ENCODE data around the gene SLC39A2.

SLC39A2 gene

GRCh38 chr14:21047378-21047781 is 48.3 kb downstream of the SLC39A2 start:
- DNase-seq (ENCODE audit: low read depth) = peak; percentile 47

DNA sequence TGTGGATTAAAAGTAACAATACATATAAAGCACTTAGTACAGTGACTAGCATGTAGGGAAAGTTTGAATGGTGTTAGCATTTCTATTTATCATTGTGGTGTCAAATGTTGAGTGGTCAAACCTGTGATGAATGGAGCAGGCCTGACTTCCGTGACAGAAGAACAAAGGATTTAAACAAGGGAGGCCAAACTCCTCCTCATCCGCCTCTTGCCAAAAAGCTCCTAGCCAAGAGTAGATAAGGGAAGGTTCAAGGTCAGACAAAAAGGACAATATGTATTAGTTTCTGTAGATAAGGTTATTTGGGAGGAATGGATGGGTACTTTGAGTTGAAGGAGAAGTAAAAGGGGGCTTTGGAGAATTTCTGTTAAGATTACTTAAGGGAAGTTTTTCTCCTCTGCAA is 49.5 kb downstream of the SLC39A2 start:
- no peak for DNase-seq (ENCODE audit: low read depth)

- DNase-seq (ENCODE audit: low read depth) = peak; percentile 20
Measured at GRCh38 chr14:21049271-21049673, 50.2 kb downstream of the SLC39A2 start.

GRCh38 chr14:21050597-21050996 is 51.5 kb downstream of the SLC39A2 start:
- DNase-seq (ENCODE audit: low read depth) = no peak

All from fibroblast of gingiva (primary cell).